GM18951 (cell line): Measurements from ENCODE around the gene ZNF780B.
A peak's percentile ranks its signal among the peaks of the same experiment; 100 is the strongest.

Source experiments
- POLR2A ChIP-seq: IDR thresholded peaks from 4 replicates; pipeline ENCODE4 v1.6.1; 2011; ENCODE audit warnings: mild to moderate bottlenecking; ENCODE audit not compliant: insufficient read length, insufficient read depth; ENCODE audit errors: extremely low read depth
- in situ Hi-C: fragments of 300-500 bp; cut with MboI; formaldehyde crosslinking; loops from one replicate; pipeline ENCODE4 v1.12.0; 2022; ENCODE audit warnings: low sequenced_read_pairs, mixed read lengths, inconsistent platforms; ENCODE audit not compliant: unreplicated experiment

The ZNF780B gene

DNA sequence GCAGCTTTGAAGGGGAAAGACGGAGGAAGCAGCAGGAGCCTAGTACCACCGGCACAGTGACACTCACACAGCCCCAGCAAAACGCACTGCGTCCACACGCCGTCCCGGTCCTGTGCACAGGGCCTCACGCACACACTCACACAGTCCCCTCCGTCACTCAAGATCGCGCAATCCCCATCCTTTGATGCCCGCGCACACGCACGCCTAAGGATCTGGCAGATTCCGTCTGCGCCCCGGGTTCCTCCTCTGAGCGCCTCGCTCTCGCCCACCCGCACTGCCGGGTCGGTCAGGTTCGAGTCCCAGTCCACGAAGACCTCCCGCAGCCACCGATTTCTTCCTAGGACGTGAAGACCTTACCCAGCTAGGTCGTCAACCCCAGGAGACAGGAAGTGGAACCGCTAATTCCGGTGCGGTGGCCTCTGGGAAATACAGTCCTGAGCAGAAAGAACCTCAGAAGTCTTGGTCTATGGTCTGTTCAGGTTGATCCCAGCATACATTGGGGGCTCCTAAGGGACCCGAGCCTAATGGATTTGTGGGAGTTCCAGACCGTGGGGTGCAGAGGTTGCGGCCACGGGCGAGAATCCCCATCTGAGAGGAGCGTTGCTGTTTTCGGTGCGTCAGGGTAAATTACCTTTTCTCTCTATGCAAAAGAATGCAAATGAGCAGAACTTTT is at the start of gene ZNF780B:
TSS of gene ZNF780B (minus strand) at position 400 of the 673 bp plus-strand sequence. CDS start 5,899 bp downstream, outside the sequence.
- in situ Hi-C loops, result no loop called here
- TF ChIP-seq POLR2A, result peak; percentile 67

- in situ Hi-C loops, result no loop called here
- TF ChIP-seq POLR2A, result no peak
Measured at GRCh38 chr19:40104754-40105153, 48.7 kb upstream of the ZNF780B start.

- in situ Hi-C loops, result no loop called here
- TF ChIP-seq POLR2A, result no peak
Measured at GRCh38 chr19:40103600-40103999, 47.6 kb upstream of the ZNF780B start.

DNA sequence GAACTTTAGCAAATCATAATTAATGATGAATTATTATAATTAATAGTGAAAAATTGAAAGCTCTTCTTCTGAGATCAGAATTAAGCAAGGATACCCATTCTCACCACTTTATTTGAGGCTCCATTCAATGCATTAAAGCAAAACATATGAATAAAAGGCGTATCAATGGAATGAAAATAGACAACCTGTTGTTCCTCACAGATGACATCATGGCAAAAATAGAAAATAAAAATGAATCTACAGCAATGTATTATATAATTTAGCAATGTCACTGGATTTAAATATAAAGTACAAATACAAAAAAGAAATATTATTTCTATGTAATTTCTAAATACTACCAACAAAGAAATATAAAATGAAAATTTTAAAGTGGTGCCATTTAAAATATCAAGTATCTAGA is 45.8 kb upstream of the ZNF780B start:
- in situ Hi-C loops, result no loop called here
- TF ChIP-seq POLR2A, result no peak

DNA sequence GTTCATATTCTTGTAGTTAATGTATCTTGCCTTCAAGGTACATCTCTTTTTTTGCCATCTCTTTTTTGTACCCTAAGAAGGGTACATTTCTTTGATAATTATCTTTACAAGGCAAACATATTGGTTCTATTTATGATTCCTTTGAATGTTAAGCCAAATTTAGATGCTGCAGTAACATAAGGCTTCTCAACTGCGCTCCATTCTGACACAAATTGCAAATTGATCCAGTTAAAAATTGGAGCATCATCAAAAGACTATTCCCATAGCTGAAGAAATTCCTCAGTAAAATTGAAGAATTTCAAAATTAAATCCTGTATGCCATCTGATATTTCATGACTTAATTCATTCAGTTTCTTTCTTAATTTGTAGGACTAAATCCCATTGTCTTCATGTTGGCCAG is 37.4 kb upstream of the ZNF780B start:
- TF ChIP-seq POLR2A, result no peak
- in situ Hi-C loops, result no loop called here

DNA sequence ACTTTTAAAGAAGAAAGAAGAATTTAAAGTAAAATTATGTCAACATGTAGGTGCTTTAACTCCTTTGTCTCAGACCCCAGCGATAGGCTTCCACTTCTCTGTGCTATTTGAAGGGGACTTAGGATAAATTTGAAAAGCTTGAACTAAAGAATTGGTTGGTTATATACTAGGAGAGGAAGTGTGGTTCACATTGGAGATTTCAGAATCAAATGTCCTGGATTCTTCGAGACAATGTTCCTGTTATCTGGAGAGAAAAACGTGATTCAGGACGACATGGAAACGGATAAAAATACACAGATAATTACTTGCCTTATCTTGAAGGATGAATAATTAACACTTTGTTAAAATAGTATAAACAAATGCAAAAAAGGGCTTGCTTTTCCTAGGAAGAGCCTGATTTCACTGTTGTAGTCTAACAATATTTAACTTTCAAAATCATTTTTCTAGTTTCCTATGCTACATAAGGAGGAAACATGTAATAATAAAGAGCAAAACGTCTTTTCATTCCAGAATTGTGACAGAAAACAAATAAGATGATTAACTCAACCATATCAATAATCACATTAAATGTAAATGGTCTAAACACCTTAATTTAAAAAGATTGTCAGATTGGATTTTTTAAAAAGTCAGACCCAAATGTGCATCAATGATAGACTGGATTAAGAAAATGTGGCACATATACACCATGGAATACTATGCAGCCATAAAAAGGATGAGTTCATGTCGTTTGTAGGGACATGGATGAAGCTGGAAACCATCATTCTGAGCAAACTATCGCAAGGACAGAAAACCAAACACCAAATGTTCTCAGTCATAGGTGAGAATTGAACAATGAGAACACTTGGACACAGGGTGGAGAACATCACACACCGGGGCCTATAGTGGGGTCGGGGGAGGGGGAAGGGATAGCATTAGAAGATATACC is 35.4 kb upstream of the ZNF780B start:
- in situ Hi-C loops, result no loop called here
- no peak for TF ChIP-seq POLR2A

- TF ChIP-seq POLR2A, result peak; percentile 84
- in situ Hi-C loops, result no loop called here
Measured at GRCh38 chr19:40090241-40091204, 34.5 kb upstream of the ZNF780B start, which contains the start of gene ZNF780A. Gene ZNF780A (minus strand): TSS chr19:40090943. CDS start chr19:40084753, 6,190 bp downstream.

GRCh38 chr19:40089462-40089861 is 33.4 kb upstream of the ZNF780B start:
- in situ Hi-C loops, result no loop called here
- no peak for TF ChIP-seq POLR2A

- no peak for TF ChIP-seq POLR2A
- in situ Hi-C loops, result no loop called here
Measured at GRCh38 chr19:40088299-40089047, 32.4 kb upstream of the ZNF780B start.

GRCh38 chr19:40084948-40085347 is 28.9 kb upstream of the ZNF780B start:
- TF ChIP-seq POLR2A, result no peak
- in situ Hi-C loops, result no loop called here

DNA sequence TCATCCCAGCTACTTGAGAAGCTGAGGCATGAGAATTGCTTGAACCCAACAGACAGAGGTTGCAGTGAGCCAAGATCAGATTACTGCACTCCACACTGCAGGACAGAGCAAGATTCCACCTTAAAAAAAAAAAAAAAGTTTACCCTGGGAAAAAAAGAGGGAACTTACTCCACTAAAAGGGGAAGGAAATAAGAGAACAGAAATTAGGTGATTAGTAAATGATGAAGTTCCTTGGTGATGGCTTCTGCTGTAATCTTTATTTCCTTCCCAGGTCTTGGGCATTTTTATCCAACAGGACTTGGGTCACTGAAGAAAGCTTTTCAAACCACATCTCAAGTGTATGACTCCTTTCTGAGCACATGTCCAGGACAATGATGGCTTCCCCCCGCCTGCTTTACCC is 25.4 kb upstream of the ZNF780B start:
- TF ChIP-seq POLR2A, result no peak
- in situ Hi-C loops, result no loop called here

GRCh38 chr19:40080289-40080688 is 24.3 kb upstream of the ZNF780B start:
- TF ChIP-seq POLR2A, result no peak
- in situ Hi-C loops, result no loop called here
